Activated CD4-positive, CD25-positive, alpha-beta regulatory T cell treated with anti-CD3 and anti-CD28 coated beads, Interleukin-2, amount 50 U/mL, for 16 hours (primary cell): Measurements from ENCODE around the gene FAT2.

Experiments
- DNase-seq: peaks from one replicate; pipeline ENCODE4 v3.0.0-alpha.2; 2020; ENCODE audit warnings: low read depth, low spot score

FAT2 gene

GRCh38 chr5:151553130-151553670, 37.9 kb downstream of the FAT2 start:
- DNase-seq, result no peak

- no peak for DNase-seq
Observed at GRCh38 chr5:151551985-151552384, 39.1 kb downstream of the FAT2 start.

- DNase-seq, result no peak
Observed at GRCh38 chr5:151550146-151550545, 41.0 kb downstream of the FAT2 start.

- DNase-seq, result no peak
Observed at GRCh38 chr5:151549713-151550112, 41.4 kb downstream of the FAT2 start.

GRCh38 chr5:151547364-151547763, 43.8 kb downstream of the FAT2 start:
- DNase-seq, result no peak

- DNase-seq, result no peak
Observed at GRCh38 chr5:151541571-151541970, 49.6 kb downstream of the FAT2 start.
